NB4 (cell line): ENCODE data around the gene SMURF1.

ENCODE experiments used
- MYC ChIP-seq: IDR thresholded peaks from 2 replicates; pipeline ENCODE4 v1.6.1; 2011; ENCODE audit warnings: low read depth, low read length
- POLR2A ChIP-seq: IDR thresholded peaks from 2 replicates; pipeline ENCODE4 v1.6.1; 2011; ENCODE audit warnings: mild to moderate bottlenecking; ENCODE audit not compliant: insufficient read length; ENCODE audit errors: extremely low read depth
- TF ChIP-seq, protein P1 (sequence below): IDR thresholded peaks from one replicate; pipeline ENCODE4 v1.5.1; 2012; ENCODE audit warnings: low read depth, low read length

DNA sequence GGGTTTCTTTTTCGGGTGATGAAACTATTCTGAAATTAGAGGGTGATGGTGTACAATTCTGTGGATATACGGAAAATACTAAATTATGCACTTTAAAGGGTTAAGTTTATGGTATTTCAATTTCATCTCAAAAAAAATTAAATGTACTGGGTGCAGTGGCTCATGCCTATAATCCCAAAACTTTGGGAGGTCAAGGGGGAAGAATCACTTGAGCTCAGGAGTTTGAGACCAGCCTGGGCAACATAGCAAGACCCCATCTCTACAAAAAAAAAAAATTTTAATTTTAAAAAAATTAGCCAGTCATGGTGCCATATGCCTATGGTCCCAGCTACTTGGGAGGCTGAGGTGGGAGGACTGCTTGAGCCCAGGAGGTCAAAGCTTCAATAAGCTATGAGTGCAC is 57.0 kb downstream of the SMURF1 start:
- TF ChIP-seq, protein P1, sequence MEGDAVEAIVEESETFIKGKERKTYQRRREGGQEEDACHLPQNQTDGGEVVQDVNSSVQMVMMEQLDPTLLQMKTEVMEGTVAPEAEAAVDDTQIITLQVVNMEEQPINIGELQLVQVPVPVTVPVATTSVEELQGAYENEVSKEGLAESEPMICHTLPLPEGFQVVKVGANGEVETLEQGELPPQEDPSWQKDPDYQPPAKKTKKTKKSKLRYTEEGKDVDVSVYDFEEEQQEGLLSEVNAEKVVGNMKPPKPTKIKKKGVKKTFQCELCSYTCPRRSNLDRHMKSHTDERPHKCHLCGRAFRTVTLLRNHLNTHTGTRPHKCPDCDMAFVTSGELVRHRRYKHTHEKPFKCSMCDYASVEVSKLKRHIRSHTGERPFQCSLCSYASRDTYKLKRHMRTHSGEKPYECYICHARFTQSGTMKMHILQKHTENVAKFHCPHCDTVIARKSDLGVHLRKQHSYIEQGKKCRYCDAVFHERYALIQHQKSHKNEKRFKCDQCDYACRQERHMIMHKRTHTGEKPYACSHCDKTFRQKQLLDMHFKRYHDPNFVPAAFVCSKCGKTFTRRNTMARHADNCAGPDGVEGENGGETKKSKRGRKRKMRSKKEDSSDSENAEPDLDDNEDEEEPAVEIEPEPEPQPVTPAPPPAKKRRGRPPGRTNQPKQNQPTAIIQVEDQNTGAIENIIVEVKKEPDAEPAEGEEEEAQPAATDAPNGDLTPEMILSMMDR, result no peak
- TF ChIP-seq POLR2A (no peak), MYC (no peak)
